SU-DHL-6 (cell line): ENCODE data around the gene ATN1.

ENCODE experiments used
- H2AFZ ChIP-seq: fragments of 200-600 bp; sonication (generic); 2 replicates; pipeline ENCODE4 v1.6.1; 2014; ENCODE audit warnings: low read depth, mild to moderate bottlenecking, moderate library complexity, mixed read lengths, antibody characterized with exemption, low read length; ENCODE audit not compliant: severe bottlenecking
- H3F3A ChIP-seq: fragments of 200-600 bp; shearing (Covaris generic); 2 replicates; pipeline ENCODE4 v1.6.0; 2016; ENCODE audit warnings: antibody characterized with exemption, mild to moderate bottlenecking; ENCODE audit not compliant: insufficient read depth
- H3K27ac ChIP-seq: fragments of 200-600 bp; sonication (generic); 2 replicates; pipeline ENCODE4 v1.5.1; 2016; ENCODE audit warnings: low read depth, mild to moderate bottlenecking, low read length, moderate library complexity, mixed read lengths
- H3K27me3 ChIP-seq: fragments of 200-600 bp; sonication (generic), shearing (Covaris generic); 2 replicates; pipeline ENCODE4 v1.6.0; 2014; ENCODE audit warnings: mild to moderate bottlenecking, low read length
- H3K36me3 ChIP-seq: fragments of 200-600 bp; sonication (generic); 2 replicates; pipeline ENCODE4 v1.6.1; 2014; ENCODE audit warnings: mild to moderate bottlenecking, low read length, mixed read lengths
- H3K4me2 ChIP-seq: fragments of 300-600, 200-600 bp; shearing (Covaris generic), sonication (generic); 2 replicates; pipeline ENCODE4 v1.6.0; 2014; ENCODE audit warnings: low read length, low read depth, mild to moderate bottlenecking; ENCODE audit not compliant: poor library complexity, severe bottlenecking
- H3K4me3 ChIP-seq: fragments of 200-600 bp; sonication (generic); 2 replicates; pipeline ENCODE4 v1.5.1; 2014; ENCODE audit warnings: antibody characterized with exemption, low read length, mild to moderate bottlenecking, mixed read lengths; ENCODE audit not compliant: insufficient read depth, poor library complexity, severe bottlenecking
- H3K79me2 ChIP-seq: fragments of 200-600 bp; sonication (generic); 2 replicates; pipeline ENCODE4 v1.6.1; 2014; ENCODE audit warnings: mild to moderate bottlenecking, low read length, moderate library complexity; ENCODE audit not compliant: insufficient read depth
- H3K9ac ChIP-seq: fragments of 200-600 bp; sonication (generic); 2 replicates; pipeline ENCODE4 v1.7.0; 2014; ENCODE audit warnings: mild to moderate bottlenecking, low read length
- H3K9me2 ChIP-seq: fragments of 200-600 bp; sonication (generic); replicated peaks from 2 replicates; pipeline ENCODE4 v1.6.1; 2014; ENCODE audit warnings: low read length; ENCODE audit not compliant: insufficient read depth
- H3K9me3 ChIP-seq: fragments of 200-600 bp; sonication (generic); 2 replicates; pipeline ENCODE4 v1.6.1; 2014; ENCODE audit warnings: low read length, mixed read lengths; ENCODE audit not compliant: insufficient read depth
- H4K20me1 ChIP-seq: fragments of 200-600 bp; sonication (generic); 2 replicates; pipeline ENCODE4 v1.6.1; 2014; ENCODE audit warnings: low read depth, mild to moderate bottlenecking, antibody characterized with exemption, low read length, moderate library complexity, mixed read lengths
- CTCF ChIP-seq: fragments of 200-600 bp; sonication (generic); IDR thresholded peaks from one replicate; pipeline ENCODE4 v1.5.1; 2017; ENCODE audit warnings: antibody characterized with exemption, mild to moderate bottlenecking, low read length, moderate library complexity; ENCODE audit not compliant: insufficient read depth, poor library complexity, severe bottlenecking
- EZH2phosphoT487 ChIP-seq: fragments of 200-600 bp; sonication (generic), shearing (Covaris generic); conservative IDR thresholded peaks from 2 replicates; pipeline ENCODE4 v1.6.1; 2018; ENCODE audit warnings: mild to moderate bottlenecking, antibody characterized with exemption, low read length, moderate library complexity, mixed read lengths

Gene ATN1

GRCh38 chr12:6934110-6934509 is 6.4 kb downstream of the ATN1 start:
- H3K36me3 ChIP-seq: no peaks in the 10 kb centered on the region
- no peaks in the 10 kb centered on the region for H3K9me3 ChIP-seq
- TF ChIP-seq CTCF: no peak
- no peak for TF ChIP-seq EZH2phosphoT487
- no peak overlapping the region for H3K4me2 ChIP-seq
- H3K9ac ChIP-seq: no peak overlapping the region
- H2AFZ ChIP-seq: no peak overlapping the region
- no peak overlapping the region for H3K27ac ChIP-seq
- peaks cover 8% of the 10 kb centered on the region; the same call in 1 of the 2 replicates for H3F3A ChIP-seq
- no peaks in the 10 kb centered on the region for H4K20me1 ChIP-seq
- no peaks in the 10 kb centered on the region for H3K9me2 ChIP-seq
- no peak overlapping the region for H3K4me3 ChIP-seq
- no peaks in the 10 kb centered on the region for H3K27me3 ChIP-seq
- H3K79me2 ChIP-seq: no peaks in the 10 kb centered on the region

- no peaks in the 10 kb centered on the region for H3K79me2 ChIP-seq
- H3K4me2 ChIP-seq: no peak overlapping the region
- H3K36me3 ChIP-seq: no peaks in the 10 kb centered on the region
- no peaks in the 10 kb centered on the region for H3K9me2 ChIP-seq
- H3K4me3 ChIP-seq: no peak overlapping the region
- TF ChIP-seq EZH2phosphoT487 (no peak), CTCF (no peak)
- H3K9me3 ChIP-seq: no peaks in the 10 kb centered on the region
- no peaks in the 10 kb centered on the region for H3K27me3 ChIP-seq
- H3K9ac ChIP-seq: 0 out of 2 replicates have a peak overlapping the region, but pooled peaks have one; percentile 92
- H3K27ac ChIP-seq: no peak overlapping the region
- H2AFZ ChIP-seq: no peak overlapping the region
- peaks cover 8% of the 10 kb centered on the region; the same call in 1 of the 2 replicates for H3F3A ChIP-seq
- no peaks in the 10 kb centered on the region for H4K20me1 ChIP-seq
Observed at GRCh38 chr12:6935371-6936193, 7.8 kb downstream of the ATN1 start.

DNA sequence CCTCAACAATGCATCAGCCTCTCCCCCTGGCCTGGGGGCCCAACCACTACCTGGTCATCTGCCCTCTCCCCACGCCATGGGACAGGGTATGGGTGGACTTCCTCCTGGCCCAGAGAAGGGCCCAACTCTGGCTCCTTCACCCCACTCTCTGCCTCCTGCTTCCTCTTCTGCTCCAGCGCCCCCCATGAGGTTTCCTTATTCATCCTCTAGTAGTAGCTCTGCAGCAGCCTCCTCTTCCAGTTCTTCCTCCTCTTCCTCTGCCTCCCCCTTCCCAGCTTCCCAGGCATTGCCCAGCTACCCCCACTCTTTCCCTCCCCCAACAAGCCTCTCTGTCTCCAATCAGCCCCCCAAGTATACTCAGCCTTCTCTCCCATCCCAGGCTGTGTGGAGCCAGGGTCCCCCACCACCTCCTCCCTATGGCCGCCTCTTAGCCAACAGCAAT is 8.5 kb downstream of the ATN1 start:
- Histone ChIP-seq H3K27ac (no peak overlapping the region), H3K79me2 (no peaks in the 10 kb centered on the region), H3K27me3 (no peaks in the 10 kb centered on the region), H2AFZ (no peak overlapping the region), H3K36me3 (no peaks in the 10 kb centered on the region), H3K9ac (peak overlapping the region; percentile 92), H3K9me2 (no peaks in the 10 kb centered on the region), H3K9me3 (no peaks in the 10 kb centered on the region), H3K4me2 (peak overlapping the region; percentile 71), H3F3A (peaks cover 8% of the 10 kb centered on the region; the same call in 1 of the 2 replicates), H4K20me1 (no peaks in the 10 kb centered on the region), H3K4me3 (peak overlapping the region; percentile 61)
- no peak for TF ChIP-seq CTCF
- TF ChIP-seq EZH2phosphoT487: no peak
